Activated naive CD8-positive, alpha-beta T cell treated with anti-CD3 and anti-CD28 coated beads, Interleukin-2, amount 10 ng/mL, durations not matched to agents 7 days and 5 days (primary cell): ENCODE measurements around the gene ZNF592. TPM values are rescaled to one million over a fixed set of nuclear protein-coding genes. Genes with fewer than 3 reads are reported as not detected.

Experiments used
- ATAC-seq: fragments of 150-1000 bp; cut with Tn5 transposase; one replicate; pipeline ENCODE4 v1.10.0; 2021; ENCODE audit warnings: low read depth, moderate library complexity
- POLR2A ChIA-PET: fragments of 350-600 bp; sonication (Branson Sonifier 250); formaldehyde crosslinking; loops from one replicate; lab custom pipeline; 2021; ENCODE audit warnings: antibody characterized with exemption; lab: Charles Lee
- DNase-seq: peaks from one replicate; pipeline ENCODE4 v3.0.0; 2021
- H3K27ac Mint-ChIP-seq: one replicate; pipeline ENCODE4 v1.8.0; 2022; ENCODE audit warnings: mild to moderate bottlenecking, mixed read lengths
- H3K27me3 Mint-ChIP-seq: one replicate; pipeline ENCODE4 v1.8.0; 2022; ENCODE audit warnings: mild to moderate bottlenecking, moderate library complexity, mixed read lengths
- H3K36me3 Mint-ChIP-seq: one replicate; pipeline ENCODE4 v1.8.0; 2021; ENCODE audit warnings: mild to moderate bottlenecking, mixed read lengths
- H3K4me1 Mint-ChIP-seq: one replicate; pipeline ENCODE4 v1.8.0; 2021; ENCODE audit warnings: mixed read lengths
- H3K4me3 Mint-ChIP-seq: one replicate; pipeline ENCODE4 v1.8.0; 2022; ENCODE audit warnings: mild to moderate bottlenecking, moderate library complexity, mixed read lengths
- H3K9me3 Mint-ChIP-seq: one replicate; pipeline ENCODE4 v1.8.0; 2021; ENCODE audit warnings: mixed read lengths
- total RNA-seq, 2 experiments: library from RNA; stranded (reverse); gene quantifications; one replicate each; pipeline ENCODE4 v1.2.3, GENCODE V29; 2021

ZNF592 gene
- total RNA-seq, 2 experiments from 2014 or later = 35.6 TPM

DNA sequence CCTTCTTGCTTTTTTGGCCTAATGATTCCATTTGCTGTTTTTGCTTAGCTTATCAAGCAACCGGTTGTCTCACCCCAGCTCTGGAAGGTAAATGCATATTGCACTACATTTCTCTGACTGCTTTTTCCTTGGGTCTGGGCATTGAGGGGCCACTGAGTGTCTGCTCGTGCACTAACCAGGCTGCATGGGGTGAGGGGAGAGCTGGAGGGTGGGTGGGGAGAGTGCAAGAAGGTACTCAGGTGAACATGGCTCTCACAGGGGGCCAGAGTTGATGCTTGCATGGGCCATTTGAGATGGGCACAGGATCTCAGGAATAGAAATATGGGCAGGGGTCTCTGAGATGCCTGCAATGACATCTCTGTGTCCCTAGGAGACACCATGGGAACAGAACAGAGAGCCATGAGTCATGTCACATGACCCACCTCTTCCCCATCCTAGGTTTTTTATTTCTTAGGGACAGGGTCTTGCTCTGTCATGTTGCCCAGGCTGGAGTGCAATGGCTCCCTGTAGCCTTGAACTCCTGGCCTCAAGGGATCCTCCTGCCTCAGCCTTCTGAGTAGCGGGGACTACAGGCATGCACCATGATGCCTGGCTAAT, 75.0 kb downstream of the ZNF592 start:
- Mint-ChIP-seq H3K4me3 (no peak overlapping the region), H3K4me1 (no peaks in the 10 kb centered on the region), H3K36me3 (no peaks in the 10 kb centered on the region), H3K9me3 (no peaks in the 10 kb centered on the region), H3K27me3 (no peaks in the 10 kb centered on the region), H3K27ac (no peak overlapping the region)
- DNase-seq = no peak
- POLR2A ChIA-PET = no interaction called here
- ATAC-seq = no peak

DNA sequence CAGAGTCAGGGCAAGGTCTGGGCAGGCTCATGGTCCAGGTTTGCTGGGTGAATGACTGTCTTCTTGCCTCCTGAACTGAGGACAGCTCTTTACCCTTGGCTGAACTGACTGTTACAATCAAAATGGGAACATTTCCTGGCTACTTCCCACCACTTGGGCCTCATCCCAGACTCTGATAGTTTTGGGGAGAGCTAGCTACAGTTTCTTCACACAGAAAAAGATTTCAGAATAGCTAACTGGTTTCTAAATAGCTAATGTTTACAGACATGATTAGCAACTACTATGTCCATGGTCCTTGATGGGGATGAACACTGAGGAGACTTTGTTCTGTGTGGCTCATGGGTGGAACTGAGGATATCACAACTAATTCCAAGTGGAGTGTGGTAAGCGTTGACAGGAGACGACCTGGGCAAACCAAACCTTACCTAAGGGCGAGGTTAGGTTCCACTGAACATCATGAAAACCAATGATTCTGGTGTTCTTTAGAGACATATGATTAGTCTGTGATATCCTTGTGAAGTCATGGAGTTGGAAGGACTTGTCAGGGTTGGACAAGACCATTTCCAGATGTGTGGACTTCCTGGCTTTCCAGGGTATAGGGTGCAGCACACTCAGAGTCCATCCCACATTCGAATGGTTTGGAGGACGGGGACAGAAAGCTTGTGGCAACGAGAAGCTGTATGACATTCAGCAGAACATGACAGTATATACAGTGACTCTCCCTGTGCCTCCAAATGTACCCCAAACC, 76.0 kb downstream of the ZNF592 start:
- H3K27me3 Mint-ChIP-seq = no peaks in the 10 kb centered on the region
- POLR2A ChIA-PET = interaction anchor here (0.6 to 0.7 kb wide), 2 partner anchors 56 to 520 kb away, joined by 3 read pairs; no protein-coding TSS in a partner anchor
- no peak overlapping the region for H3K4me3 Mint-ChIP-seq
- DNase-seq (no peak), ATAC-seq (no peak)
- no peaks in the 10 kb centered on the region for H3K4me1 Mint-ChIP-seq
- no peaks in the 10 kb centered on the region for H3K36me3 Mint-ChIP-seq
- H3K27ac Mint-ChIP-seq = no peak overlapping the region
- H3K9me3 Mint-ChIP-seq = no peaks in the 10 kb centered on the region

DNA sequence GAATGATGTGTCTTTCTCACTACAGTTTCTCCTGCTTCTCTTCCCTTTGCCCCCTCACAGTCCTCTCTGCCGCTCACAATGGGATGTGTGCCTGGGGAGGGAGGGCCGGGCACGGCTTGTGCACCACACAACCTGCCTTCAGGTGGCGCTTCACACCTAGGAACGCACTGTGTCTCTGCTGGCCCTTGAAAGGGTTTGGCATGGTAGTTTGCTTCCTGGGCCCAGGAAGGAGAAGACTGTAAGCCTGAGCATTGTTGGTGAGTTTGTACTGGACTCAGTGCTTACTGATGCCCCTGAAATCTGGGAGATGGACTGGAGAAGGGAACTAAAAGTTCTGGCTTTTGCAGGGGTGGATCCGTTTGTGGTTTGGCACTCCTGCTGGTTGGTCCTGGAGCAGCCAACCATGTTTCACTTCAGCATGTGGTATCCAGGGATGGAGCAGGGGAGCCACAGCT, 78.0 kb downstream of the ZNF592 start:
- Mint-ChIP-seq H3K27me3 (peaks cover 7% of the 10 kb centered on the region), H3K4me3 (no peak overlapping the region), H3K9me3 (no peaks in the 10 kb centered on the region), H3K36me3 (no peaks in the 10 kb centered on the region), H3K27ac (no peak overlapping the region), H3K4me1 (no peaks in the 10 kb centered on the region)
- ATAC-seq = peak; percentile 58
- no peak for DNase-seq
- POLR2A ChIA-PET = no interaction called here

DNA sequence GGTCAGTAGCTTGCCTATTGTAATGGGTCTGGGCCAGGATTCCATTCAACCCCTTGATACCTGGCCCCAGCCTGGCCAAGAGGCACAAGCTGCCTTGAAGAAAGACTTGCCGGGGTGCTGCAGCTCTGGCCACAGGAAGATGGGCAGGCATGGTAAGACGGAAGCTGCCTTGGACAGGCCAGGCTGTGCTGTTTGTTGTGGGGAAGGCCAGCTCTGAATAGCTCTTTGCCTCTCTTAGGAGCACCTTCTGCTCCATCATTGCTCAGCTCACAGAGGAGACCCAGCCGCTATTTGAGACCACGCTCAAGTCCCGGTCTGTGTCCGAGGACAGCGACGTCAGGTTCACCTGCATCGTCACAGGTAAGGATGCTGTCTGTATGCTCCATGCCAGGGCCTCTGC, 78.9 kb downstream of the ZNF592 start:
- H3K9me3 Mint-ChIP-seq = no peaks in the 10 kb centered on the region
- H3K4me1 Mint-ChIP-seq = no peaks in the 10 kb centered on the region
- DNase-seq = no peak
- peaks cover 11% of the 10 kb centered on the region for H3K27me3 Mint-ChIP-seq
- POLR2A ChIA-PET = no interaction called here
- H3K36me3 Mint-ChIP-seq = no peaks in the 10 kb centered on the region
- no peak overlapping the region for H3K4me3 Mint-ChIP-seq
- no peak for ATAC-seq
- H3K27ac Mint-ChIP-seq = no peak overlapping the region

DNA sequence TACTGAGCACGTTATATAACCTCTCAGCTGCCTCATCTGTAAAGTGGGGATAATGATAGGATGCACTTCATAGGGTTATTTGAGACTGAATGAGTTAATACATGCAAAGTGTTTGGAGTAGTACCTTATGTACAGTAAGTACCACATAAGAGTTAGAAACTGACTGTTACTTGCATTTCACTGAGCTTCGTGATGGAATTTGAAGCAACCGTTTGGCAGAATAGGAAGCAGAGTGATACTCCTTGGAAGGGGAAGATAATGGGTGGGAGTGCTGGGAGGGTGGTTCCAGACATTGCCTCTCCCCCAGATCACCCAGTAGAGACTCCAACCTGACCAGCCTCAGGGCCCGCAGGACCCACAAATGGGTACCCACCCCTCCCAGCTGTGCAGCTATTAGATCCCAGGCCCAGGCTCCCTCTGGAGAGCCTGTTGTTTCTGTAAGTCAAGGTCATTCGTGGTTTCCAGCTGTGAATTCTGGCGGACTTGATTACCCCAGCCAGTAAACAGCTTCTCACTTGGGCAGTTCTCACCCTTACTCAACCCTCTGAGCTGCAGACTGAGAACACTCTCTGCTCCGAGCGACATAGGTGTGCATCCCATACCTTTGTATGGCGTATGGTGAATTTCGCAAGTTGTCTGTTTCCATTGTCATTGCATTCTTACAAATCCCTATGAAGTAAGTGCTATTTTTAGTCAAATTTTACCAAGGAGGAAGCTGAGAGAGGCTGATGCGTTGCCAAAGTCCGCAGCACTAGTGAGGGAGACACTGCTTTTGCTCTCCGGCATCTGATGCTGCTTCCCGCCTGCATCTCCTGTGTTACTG, 79.9 kb downstream of the ZNF592 start:
- Mint-ChIP-seq H3K27me3 (peaks cover 20% of the 10 kb centered on the region), H3K9me3 (no peaks in the 10 kb centered on the region), H3K4me1 (no peaks in the 10 kb centered on the region), H3K4me3 (no peak overlapping the region), H3K36me3 (no peaks in the 10 kb centered on the region), H3K27ac (no peak overlapping the region)
- ATAC-seq (no peak), DNase-seq (no peak)
- POLR2A ChIA-PET = no interaction called here

DNA sequence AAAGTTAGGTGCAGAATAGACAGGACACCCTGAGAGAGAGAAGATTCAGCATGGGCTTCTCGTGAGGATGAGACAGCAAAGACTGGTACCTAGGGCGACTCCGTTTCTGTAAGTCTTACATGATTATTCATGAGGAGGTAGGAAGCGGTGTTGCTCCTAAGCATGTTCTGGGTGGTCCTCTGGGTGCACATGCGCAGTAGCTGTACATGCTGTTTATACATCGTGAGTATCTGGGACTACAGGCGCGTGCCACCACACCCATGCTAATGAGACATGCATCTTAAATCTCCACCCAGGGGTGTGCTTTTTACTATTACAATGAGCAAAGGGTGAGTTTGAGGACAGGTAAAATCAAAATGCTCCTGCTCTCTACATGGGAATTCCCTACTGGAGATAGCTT, 81.0 kb downstream of the ZNF592 start:
- ATAC-seq (no peak), DNase-seq (no peak)
- H3K36me3 Mint-ChIP-seq = no peaks in the 10 kb centered on the region
- no peaks in the 10 kb centered on the region for H3K4me1 Mint-ChIP-seq
- POLR2A ChIA-PET = no interaction called here
- H3K4me3 Mint-ChIP-seq = no peak overlapping the region
- no peaks in the 10 kb centered on the region for H3K9me3 Mint-ChIP-seq
- no peak overlapping the region for H3K27ac Mint-ChIP-seq
- peaks cover 21% of the 10 kb centered on the region for H3K27me3 Mint-ChIP-seq

DNA sequence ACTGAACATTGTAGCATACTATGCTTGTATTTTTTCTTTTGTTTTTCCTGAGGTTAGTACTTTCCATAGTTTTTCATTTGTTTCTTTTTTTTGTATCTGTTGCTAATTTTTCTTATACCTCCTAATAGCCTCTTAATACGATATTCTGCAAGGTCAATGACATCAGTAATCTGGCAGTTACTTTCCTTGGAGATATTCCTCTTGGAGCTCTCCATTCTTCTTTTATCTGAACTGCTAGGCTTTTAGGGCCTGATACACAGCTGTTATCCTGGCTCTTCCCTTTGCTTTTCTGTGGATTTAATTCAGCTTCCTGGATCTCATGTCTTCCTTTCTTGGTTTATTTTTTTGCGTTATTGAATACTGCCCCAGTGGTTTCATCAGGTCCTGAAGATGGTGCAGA, 81.6 kb downstream of the ZNF592 start:
- no peaks in the 10 kb centered on the region for H3K36me3 Mint-ChIP-seq
- no peak overlapping the region for H3K4me3 Mint-ChIP-seq
- no peaks in the 10 kb centered on the region for H3K4me1 Mint-ChIP-seq
- H3K9me3 Mint-ChIP-seq = no peaks in the 10 kb centered on the region
- no peak overlapping the region for H3K27ac Mint-ChIP-seq
- DNase-seq (no peak), ATAC-seq (no peak)
- POLR2A ChIA-PET = no interaction called here
- H3K27me3 Mint-ChIP-seq = peaks cover 21% of the 10 kb centered on the region

DNA sequence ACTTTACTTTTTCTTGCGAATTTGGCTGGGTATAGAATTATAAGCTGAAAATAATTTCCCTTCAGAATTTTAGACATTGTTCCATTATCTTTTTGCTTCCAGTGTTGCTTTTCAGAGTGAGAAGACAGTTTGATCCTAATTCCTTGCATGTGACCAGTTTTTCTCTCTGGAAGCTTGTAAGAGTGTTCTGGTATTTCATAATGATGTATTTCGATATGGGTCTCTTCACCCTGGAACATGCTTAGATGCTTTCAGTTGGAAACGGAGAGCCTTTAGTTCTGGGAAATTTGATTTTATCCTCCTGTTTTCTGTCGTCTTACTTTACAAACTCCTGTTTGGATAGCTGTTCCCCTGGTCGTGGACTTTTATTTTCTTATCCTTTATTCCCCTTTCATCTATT, 82.6 kb downstream of the ZNF592 start:
- peaks cover 21% of the 10 kb centered on the region for H3K27me3 Mint-ChIP-seq
- no peak overlapping the region for H3K4me3 Mint-ChIP-seq
- no peak for ATAC-seq
- no peaks in the 10 kb centered on the region for H3K36me3 Mint-ChIP-seq
- no peak for DNase-seq
- POLR2A ChIA-PET = no interaction called here
- no peaks in the 10 kb centered on the region for H3K9me3 Mint-ChIP-seq
- no peak overlapping the region for H3K27ac Mint-ChIP-seq
- H3K4me1 Mint-ChIP-seq = no peaks in the 10 kb centered on the region

DNA sequence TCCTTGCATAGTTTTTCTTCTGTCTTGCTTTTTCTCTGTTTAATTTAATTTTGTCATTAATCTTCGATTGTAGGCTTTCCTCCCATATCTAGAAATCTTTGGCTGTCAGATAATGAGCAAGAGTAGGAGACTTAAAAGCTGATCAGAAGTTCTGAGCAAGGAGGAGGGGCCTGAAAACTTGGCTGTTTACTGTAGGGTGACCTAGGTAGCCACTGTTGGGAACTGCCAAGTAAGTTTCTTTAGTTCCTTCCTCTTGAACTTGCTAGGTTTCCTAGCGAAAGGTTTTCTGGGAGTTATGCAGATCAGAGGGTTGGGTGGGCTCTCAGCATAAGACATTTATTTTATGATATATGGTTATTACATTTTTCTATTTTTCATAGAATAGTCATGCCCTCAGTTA, 83.2 kb downstream of the ZNF592 start:
- POLR2A ChIA-PET = no interaction called here
- H3K4me3 Mint-ChIP-seq = no peak overlapping the region
- no peaks in the 10 kb centered on the region for H3K36me3 Mint-ChIP-seq
- no peaks in the 10 kb centered on the region for H3K9me3 Mint-ChIP-seq
- DNase-seq (no peak), ATAC-seq (no peak)
- no peak overlapping the region for H3K27ac Mint-ChIP-seq
- no peaks in the 10 kb centered on the region for H3K4me1 Mint-ChIP-seq
- peaks cover 21% of the 10 kb centered on the region for H3K27me3 Mint-ChIP-seq

DNA sequence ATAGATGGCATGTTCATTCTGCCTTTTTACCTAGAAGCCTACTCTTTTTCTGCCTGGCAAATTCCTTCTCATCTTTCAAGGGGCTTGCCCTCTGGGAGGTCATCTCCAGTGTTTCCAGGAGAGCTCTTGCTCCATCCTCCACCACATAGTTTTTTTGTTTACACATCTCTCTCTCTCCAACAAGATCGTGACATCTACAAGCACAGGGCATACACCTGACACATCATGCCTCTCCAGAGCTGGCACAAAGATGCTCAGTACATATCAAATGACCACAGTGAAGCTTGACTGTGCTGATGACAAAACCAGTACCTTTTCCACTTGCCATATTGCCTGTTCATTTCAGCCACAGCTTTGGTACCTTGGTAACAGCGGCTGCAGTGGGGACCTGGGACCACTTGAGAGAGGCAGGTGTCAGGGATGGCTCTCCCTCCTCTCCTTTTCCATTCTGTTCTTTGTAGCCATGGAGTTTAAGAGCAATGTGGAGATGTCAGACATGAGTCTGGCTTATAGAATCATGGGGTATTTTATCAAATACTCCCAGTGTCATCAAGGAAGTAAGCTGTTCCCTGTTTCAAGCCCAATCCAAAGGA, 84.2 kb downstream of the ZNF592 start:
- no peak for DNase-seq
- no peak overlapping the region for H3K27ac Mint-ChIP-seq
- H3K4me3 Mint-ChIP-seq = no peak overlapping the region
- H3K4me1 Mint-ChIP-seq = no peaks in the 10 kb centered on the region
- no peaks in the 10 kb centered on the region for H3K36me3 Mint-ChIP-seq
- no peak for ATAC-seq
- H3K27me3 Mint-ChIP-seq = peaks cover 21% of the 10 kb centered on the region
- POLR2A ChIA-PET = no interaction called here
- no peaks in the 10 kb centered on the region for H3K9me3 Mint-ChIP-seq

DNA sequence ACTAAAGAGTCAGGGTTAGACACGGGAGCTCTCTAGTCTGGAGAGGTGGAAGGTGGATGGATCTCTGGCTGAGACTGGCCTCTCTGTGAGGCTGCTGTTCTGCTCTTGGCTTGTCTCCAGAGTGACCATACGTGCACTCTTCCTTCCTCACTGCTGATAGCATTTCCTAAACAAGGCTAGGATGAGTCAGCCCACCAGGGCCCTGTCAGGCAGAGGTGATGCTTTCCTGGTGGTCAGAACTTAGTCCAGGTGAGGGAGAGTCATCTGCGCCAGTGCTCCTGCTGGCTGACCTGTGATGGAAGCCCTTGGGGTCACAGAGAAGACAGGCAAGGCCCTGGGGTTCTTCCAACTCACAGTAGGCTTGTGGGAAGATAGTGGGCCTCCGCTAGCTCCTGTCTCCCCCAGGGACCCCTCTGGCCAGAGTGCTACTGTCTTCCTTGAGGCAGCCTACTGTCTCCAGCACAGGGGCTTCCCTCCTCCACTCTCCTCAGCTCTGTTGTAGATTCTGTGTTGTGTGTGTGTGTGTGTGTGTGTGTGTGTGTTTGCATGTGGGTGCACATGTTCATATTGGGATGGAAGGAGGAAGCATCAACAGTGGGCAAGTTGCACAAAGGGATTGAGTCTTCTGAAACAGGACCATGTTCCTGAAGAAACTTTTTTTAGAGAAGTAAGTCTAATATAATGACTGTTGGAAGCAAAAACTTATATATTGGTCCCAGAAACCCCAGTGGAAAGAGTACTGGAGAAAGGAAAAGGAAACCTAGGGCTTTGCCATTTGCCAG, 85.2 kb downstream of the ZNF592 start:
- H3K27ac Mint-ChIP-seq = no peak overlapping the region
- H3K4me1 Mint-ChIP-seq = no peaks in the 10 kb centered on the region
- POLR2A ChIA-PET = no interaction called here
- peaks cover 21% of the 10 kb centered on the region for H3K27me3 Mint-ChIP-seq
- H3K36me3 Mint-ChIP-seq = no peaks in the 10 kb centered on the region
- H3K4me3 Mint-ChIP-seq = no peak overlapping the region
- ATAC-seq (no peak), DNase-seq (no peak)
- no peaks in the 10 kb centered on the region for H3K9me3 Mint-ChIP-seq

DNA sequence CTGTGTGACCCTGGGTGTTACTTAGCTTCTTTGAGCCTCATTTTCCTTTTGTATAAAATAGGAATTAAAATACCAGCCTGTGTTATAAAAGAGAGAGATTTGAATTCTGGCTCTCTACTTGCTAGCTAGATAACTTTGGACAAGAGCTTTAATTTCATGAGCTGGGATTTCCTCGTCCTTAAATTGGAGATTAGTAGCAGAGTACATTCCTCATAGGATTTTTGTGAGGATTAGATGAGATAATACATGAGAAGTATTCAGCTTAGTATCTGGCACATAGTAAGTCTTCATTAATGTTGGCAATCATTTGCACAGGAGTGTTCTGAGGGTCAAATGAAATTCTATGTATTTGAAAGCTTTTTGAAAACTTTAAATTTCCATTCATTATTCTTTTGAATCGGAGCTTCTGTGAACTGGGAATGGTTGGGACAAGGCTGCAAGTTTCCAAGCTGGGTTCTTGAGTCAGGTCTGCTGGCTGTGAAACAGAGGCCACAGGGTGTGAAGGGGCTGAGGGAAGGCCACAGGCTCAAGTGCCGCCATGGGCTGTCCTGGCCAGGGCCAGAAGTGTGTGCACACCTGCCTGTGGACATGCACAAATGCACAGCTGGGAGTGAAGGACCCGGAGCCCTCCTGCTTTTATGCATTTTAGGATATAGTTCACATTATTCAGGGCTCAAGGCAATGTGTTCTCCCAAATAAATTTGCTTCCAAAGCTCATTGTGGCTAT, 86.0 kb downstream of the ZNF592 start:
- H3K4me3 Mint-ChIP-seq = no peak overlapping the region
- DNase-seq (no peak), ATAC-seq (no peak)
- H3K4me1 Mint-ChIP-seq = no peaks in the 10 kb centered on the region
- H3K36me3 Mint-ChIP-seq = no peaks in the 10 kb centered on the region
- peaks cover 21% of the 10 kb centered on the region for H3K27me3 Mint-ChIP-seq
- no peak overlapping the region for H3K27ac Mint-ChIP-seq
- POLR2A ChIA-PET = no interaction called here
- H3K9me3 Mint-ChIP-seq = no peaks in the 10 kb centered on the region
